CD4-positive, alpha-beta T cell treated with Interleukin-21 for 1 hour (primary cell): Measurements from ENCODE around the gene ST3GAL6.

Experiments
- DNase-seq: peaks from one replicate; pipeline ENCODE4 v3.0.0-alpha.2; 2020

The ST3GAL6 gene

DNA sequence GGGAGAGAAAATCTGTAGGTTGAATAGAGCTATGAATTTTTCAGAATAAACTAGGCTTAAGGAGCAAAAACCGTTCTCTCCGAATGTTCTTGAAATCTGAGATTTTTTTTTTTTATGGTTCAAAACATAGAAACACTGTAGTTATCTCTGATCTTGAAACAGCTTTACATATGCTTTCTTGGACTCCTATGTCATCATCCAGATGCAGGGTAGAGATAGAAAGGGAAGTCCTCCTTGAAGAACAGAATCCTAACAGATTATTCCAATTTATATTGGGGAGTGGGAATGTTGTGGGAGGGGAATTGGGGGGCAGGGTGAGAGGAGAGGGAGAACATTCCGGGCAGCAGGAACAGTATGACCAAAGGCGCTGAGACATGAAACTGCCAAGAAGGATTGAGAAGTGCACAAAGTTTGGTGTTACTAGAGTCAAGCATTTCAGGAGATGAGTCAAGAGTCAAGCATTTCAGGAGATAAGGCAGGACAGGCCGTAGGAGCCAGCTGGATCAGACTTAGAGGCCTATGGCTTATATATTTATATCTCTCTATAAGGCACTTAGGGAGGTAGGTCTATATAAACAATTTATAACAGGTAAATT, 21.9 kb upstream of the ST3GAL6 start:
- DNase-seq, result no peak

DNA sequence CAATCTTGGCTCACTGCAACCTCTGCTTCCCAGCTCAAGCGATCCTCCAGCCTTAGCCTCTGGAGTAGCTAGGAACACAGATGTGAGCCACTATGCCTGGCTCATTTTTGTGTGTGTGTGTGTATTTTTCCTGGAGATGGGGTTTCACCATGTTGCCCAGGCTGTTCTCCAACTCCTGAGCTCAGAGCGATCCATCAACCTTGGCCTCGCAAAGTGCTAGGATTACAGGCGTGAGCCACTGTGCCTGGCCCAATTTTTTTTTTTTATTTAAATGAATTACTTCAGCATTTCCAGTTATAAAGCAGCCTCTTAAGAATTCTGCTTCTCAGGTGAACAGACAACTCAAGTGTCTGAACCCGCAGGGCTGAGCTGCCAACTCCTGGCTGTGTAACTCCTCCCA, 20.1 kb upstream of the ST3GAL6 start:
- no peak for DNase-seq

DNA sequence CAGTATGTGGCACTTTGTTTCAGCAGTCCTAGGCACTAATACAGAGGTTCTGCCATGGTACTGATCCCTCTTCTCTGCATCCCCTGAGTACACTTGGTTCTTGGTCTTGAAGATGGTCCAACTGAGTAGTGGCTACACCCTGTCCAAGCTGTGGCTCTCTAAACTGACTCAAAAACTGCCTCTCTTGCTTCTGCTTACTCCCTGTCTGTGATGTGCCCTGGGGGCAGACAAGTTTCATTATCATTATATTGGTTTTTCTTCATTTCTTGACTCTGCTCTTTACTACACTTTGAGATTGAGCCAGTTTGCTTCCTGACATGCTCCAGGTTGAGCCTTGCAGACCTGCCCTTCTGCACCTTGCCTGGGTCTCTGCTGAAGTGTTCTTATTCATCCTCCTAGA, 18.9 kb upstream of the ST3GAL6 start:
- DNase-seq, result no peak

DNA sequence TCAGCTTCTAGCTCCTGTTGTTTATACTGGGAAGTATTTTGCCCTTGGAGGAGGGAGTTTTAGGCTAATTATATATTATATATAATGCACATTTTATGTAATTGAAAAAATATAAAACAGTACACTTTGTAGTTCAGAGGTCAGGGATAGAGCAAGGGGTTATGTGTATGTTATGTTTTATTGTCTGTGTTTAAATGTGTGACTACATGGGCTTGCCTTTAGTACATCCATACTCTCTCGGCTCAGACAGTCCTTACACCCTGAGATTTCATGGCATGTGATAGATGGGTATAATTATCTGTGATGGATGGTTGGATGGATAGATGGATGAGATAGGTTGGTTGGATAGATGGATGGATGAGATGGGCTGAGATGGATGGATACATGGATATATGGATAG, 17.4 kb upstream of the ST3GAL6 start:
- DNase-seq, result no peak

DNA sequence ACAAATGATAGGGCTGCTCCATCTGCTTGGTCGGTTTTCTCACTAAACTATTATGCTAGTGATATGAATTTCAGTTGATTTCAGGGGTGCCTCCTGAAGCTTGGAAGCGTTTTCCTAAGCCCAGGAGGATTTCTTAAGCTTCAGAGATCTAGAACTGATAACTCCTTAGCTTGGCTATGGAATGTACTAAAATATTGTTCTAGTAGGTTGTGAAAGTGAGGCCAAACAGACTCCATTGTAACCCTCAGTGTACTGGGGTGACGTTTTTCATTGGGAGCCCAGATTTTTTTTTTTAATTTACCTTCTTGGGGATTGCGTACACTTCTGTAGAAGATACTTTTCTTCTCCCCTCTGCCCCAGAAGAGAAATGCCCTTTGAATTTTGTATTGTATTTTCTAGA, 17.0 kb upstream of the ST3GAL6 start:
- DNase-seq, result no peak

DNA sequence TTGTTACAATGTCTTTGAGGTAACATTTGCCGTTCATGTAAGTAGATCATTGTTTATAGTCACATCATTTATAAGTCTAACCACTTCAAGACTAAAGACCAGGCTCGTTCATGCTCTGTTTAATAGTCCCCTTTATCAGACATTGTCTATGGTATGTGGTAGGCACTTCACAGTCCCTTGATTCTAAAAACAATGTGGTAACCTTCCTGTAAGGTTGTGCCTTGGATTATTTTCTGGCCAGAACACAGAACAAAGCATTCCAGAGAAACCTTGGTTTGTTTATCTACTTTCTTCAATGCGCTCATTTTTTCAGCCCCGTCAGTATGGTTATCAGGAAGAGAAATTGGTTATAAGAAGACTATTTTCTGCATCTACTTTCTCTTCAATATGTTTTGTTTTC, 16.3 kb upstream of the ST3GAL6 start:
- no peak for DNase-seq

DNA sequence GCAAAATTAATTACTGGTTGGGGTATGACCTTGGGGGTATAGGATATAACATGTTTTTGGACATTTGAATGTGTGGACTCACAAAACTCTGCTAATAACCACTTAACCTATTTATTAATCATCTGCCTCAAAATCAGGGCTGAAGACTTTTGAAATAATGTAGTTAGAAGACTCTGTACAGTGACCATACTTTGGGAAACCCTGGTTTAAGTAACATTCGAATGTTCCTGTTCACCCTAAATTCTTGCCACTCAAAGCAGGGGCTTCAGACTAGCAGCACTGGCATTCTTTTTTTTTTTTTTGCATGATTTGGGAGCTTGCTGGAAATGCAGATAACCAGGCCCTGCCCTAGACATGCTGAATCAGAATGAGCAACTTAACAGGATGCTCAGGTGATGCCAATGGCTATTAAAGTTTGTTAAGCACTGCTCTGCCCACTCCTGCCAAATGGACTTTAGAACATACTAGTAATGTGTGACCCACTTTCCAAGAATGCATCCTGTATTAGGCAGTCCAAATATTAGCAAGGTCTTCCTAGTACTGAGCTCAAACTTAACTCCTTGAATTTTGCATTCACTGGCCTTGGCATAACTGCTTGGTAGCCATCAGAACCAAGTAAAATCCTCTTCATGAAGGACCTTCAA, 12.7 kb upstream of the ST3GAL6 start:
- no peak for DNase-seq

DNA sequence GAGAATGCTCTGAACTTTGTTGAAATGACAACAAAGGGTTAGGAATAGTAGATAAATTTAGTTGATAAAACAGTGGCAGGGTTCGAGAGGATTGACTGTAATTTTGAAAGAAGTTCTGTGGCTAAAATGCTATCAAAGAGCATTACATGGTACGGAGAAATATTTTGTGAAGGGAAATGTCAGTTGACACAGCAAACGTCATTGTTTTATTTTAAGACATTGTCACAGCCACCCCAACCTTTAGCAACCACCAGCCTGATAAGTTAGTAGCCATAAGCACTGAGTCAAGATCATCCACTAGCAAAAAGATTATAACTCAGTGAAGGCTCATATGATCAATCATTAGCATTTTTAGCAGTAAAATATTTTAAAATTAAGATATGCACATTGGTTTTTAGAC, 8.7 kb upstream of the ST3GAL6 start:
- DNase-seq, result no peak

DNA sequence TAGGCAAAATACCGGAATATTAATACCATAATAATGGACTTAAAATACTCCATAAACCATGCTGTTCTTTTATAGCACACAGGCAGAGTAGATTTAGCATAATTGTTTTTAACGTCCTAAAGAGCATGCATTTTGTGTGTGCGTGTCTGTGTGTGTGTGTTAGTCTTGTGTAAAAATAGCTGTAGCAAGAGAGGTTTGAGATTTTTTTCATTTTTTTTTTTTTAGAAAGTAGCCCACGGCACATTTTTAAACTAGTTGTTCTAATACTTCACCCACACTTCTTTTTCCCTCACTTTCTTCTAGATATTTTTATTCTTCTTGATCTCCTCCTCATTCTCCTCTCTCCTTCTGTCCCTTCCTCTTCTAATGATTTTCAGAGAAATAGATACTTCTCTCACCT, 7.5 kb upstream of the ST3GAL6 start:
- no peak for DNase-seq

DNA sequence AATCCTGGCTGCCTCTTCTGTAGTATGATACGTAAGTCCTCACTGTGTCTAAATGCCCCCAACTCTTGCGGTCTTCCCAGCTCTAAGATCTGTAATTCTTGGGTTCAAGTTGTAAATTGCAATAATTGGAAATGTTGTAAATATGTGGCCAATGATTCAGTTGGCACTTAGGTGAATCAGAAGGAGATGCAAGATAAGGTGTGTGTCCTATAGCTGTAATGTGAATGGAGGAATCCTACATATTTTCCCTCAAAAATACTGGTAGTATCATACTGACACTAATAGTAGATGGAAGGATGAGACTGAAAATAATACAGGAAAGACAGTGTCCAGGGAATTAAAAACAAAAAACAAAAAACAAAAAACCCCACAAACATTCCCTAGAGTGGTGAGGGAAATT, 3.5 kb upstream of the ST3GAL6 start:
- DNase-seq, result no peak

DNA sequence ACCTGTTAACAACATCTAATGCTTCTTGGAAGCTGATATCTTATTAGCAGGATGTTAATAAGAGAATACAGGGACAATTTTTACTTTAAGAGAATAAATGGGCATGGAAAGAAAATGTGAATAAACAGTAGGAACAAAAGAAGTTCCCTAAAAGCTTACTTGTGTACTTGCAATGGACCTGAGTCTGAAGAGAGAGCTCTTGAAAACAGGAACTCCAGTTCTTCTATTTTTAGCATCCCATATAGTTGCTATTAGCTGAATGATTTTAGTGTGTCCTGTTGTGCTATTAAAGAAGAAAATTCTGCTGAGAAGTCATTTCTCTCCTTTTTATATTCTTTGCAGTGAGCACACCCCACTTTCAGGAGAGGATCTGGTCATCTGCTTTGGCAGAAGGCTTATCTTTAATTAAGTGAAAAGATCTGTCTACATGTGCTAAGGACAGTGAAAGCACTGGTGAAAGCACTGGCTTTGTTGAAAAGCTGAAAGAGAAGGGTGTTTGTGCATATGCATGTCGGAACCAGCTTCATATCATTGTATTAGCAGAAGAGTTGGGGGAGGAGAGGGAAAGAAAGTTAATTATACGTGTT, 1.4 kb upstream of the ST3GAL6 start:
- DNase-seq, result no peak

DNA sequence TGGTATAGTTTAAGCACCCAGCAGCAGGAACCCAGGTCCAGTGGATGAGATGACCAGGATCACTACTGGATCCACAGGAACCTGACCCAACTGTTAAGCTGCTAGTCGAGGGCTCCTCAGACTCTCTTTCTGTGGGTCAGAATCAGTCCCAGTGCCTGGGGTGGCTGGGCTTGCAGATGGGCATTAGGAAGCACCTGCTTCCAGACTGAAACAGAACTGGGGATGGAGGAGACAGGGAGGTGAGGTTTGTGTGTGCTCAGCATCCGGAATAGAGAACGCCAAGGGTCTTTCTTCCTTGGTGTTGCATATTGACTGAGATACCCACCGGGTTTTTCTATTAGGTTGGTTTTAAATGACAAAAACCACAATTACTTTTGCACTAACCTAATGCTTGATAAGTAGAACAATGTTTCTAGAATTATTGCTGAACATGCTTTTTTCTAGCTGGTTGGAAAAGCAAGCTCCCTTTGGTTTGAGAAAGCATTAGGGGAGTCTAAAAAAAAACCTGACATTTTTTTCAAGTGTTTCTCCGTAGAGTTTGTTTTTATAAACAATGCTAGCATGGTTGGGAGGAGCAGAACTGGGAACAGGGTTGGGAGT, 779 bp downstream of the ST3GAL6 start:
- DNase-seq, result no peak

DNA sequence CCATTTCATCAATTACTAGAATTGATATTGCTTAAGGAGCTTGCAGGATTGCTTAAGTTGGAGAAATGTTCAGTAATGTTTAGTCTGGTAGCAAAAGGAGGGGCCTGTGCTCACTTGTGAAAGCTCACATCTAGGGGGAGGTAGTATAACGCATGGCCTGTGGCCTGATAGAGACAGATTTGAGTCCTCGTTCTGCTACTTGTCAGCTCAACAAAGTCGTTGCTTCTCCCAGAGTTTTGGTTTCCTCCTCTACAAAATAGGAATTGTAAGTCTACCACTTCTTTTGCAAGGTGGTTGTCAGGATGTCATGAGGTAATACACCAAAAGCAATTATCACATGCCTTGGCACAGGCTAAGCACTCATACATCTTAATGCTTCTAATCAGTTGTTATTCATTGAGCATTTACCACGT, 1.3 kb downstream of the ST3GAL6 start:
- no peak for DNase-seq

DNA sequence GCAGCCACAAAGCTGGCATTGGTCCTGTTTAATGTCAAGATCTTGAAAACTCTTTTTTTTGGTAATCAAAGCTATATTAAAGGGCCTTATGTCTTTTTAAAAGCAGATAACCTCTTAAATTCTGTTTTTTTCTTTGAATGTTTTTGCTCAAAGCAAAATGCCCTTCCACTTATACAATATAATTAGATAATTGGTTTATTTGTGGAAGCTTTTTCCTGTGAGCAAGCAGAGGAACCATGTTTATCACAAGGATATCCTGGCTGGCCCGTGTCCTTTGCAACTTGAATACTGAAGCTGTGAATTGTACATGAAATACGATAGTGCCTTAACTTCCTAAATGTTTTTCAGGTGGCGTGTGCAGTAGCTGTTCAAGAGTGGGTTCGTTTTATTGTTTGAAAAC, 2.6 kb downstream of the ST3GAL6 start:
- DNase-seq, result no peak

DNA sequence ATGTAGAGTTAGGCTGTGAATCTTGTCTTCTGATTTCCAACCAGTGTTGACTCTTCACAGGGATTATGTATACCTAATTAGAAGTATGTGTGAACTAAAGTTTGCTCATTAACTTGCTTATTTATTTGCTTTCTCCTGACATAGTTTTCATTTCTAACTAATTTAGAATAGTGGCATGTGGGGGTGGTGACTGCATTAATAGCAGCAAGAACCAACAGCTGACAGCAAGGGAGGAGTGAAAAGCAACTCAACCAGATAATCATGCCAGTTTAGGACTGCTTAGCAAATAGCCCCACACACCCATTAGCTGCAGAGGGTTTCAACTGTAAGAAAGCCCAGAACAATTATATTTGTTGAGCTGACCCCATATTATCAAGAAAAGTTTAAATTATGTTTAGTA, 3.8 kb downstream of the ST3GAL6 start:
- DNase-seq, result no peak

DNA sequence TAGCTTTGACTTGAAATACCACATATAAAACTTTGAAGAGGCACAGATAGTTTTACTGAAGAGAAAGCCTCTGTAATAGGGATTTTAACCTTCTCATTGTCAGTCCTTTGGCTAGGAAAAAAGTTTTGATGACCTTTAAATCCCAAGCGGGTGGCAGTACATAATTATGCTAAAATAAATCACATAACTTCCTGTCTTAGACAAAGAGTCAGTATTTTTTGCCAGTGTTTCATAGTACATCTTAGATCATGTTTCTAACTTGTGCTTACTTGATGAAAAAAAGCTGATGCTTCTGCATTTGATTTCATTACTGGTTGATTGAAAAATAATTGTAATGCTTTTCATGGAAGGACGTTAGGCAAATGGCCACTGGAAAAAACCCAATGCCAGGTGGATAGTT, 5.8 kb downstream of the ST3GAL6 start:
- DNase-seq, result no peak

DNA sequence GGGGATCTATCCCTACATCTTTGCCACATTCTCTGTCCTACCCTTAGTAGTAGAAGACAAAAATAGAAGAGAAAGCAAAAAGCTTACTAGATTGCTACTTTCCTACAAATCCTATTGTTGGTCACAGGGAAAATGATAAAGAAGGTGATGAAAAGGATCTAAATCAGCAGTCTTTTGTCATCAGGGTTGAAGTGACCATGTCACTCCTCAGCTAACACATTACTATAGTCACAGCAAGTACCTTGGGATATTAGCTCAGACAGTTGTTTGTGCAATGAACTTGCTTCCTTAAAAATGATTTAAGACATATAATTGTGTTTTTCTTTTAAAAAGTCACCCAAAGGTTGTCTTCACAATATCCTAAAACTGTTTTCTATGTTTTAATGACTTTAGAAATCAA, 6.3 kb downstream of the ST3GAL6 start:
- no peak for DNase-seq

DNA sequence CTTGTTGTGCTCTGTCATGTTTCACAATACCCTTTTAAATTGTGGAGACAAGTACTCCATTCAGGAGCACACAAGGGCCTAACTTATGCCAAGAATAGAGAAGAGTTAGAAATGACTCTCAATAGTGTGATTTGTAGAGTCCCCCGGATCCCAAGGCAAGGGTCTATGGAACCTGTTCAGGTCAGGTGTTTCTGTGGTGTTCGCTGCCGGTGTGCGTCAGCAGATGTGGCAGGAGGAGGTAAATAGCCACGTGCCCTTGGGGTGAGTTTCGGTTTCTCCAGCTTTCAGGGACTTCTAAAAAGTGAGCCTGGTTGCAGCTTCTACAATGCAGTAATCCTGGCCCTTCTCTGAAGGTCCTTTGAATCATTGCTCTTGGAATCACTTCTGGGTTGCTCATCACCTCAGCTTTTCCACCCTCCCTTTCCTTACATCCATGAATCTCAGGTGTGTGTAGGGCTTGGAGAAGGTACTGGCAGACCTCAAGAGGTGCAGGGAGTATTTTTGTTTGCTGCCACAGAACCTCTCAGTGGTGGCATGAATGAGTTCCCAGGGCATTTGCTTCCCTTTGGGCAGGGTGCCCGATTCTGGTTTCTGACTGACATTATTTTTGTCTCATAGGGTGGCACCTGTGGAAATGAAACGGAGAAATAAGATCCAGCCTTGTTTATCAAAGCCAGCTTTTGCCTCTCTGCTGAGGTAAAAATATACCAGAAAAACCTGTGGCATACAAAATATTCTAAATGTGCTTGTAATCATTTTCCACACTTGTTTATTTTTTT, 7.3 kb downstream of the ST3GAL6 start:
- no peak for DNase-seq

DNA sequence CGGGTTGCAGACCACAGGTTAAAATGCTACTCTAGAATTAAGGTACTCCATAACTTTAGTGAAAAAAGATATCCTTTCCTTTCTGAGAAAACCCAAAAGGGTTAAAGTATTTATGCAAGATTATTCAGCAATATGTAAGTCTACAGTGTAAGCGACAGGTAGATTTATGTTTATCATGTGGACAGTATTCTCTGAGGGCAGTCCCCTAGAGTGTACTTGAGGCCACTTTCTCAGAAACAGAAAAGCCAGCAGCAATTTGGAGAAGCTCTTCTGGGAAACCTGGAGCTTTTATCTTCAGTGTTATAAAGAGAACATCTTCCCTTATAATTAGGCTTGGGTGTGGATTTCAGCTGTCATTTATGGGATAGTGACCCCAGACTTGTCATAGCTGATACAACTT, 8.9 kb downstream of the ST3GAL6 start:
- DNase-seq, result no peak

DNA sequence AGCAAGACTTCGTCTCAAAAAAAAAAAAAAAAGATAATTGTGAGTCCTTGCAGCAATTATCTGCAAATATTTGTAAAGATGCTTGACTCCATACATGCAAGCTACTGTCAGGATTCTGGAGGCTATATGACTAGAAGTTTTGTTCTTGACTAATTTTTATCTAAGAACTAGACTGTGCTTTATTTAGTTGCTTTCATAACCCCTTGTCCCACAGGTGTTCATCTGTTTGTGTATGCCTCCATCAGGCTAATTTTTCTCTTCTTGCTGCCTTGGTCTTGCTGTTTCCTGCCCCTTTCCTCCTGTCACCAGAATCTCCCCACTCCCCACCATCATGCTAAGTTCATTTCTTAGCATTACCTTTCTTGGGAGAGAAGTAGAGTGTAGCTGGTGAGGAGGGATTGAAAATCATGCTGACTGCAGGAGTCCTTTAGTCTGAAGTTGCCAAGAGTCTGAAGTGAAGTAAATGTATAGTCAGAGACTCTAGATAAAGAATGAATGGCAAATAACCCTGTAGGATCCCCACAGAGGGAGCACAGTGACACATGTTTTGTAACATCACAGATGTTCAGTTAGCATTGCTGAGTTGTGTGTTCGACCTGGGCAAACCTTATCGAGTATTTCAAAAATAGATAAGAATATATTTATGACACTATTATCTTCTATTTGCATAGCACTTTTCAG, 12.5 kb downstream of the ST3GAL6 start:
- DNase-seq, result no peak

DNA sequence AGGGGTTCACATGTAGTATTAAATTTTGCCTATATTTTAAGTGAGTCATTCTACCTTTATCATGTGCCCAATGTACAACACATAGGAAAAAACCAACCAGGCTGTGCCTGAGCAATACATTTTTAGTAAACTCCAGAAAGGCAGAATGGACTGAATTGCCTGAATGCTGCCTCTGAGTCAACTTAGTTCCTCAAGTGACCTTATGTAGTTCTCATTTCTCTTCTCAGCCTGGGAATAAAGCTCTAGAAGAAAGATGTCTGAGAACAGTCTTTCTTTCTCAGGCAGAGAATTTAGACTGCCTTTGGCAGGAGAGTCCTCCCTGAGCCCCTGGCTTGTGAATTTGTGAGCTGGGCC, 13.0 kb downstream of the ST3GAL6 start:
- DNase-seq, result no peak

DNA sequence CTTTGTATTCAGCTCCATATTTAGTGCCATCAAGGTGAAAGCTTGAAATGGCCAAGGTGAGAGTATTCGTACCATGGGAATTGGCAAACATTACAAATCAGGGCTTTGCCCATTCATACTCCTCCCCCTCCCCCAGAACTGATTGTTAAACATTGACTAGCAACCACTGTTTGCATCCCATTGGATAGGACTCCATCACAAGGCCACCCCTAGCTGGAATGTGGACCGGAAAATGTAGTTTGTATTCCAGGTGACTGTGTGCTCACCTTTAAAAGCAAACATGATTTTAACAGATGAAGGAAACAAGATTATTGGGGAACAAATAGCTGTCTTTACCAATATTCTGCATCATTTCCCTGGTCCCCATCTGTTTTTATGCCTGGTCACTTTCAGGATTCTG, 14.1 kb downstream of the ST3GAL6 start:
- no peak for DNase-seq

DNA sequence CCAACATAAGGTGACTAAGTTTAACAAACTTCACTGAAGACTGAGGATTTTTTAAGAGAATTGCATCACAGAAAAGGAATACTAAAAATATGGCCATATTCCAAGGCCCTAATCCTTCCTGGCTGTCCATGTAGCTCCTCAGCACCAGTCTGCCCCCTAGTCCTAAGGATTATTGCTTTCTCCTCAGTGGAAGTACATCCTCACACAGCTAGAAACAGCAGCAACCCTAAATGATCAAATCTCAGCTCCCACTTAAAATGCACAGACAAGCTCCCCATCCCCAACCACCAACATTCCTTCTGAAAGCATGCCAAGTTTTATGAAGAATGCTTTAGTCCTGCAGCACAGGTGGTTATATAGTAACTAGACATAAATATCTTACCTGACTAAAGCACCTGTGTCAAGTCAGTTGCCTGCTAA, 14.7 kb downstream of the ST3GAL6 start:
- DNase-seq, result no peak
